IMR-90 (cell line): Measurements from ENCODE around the gene SHOX. TPM values are rescaled to one million over a fixed set of nuclear protein-coding genes. Genes with fewer than 3 reads are reported as not detected.
"Not testable (repeated sequence)": the region's sequence is repeated elsewhere in the genome, so short reads cannot be mapped to it uniquely, and the experiment has no call there.

Source experiments
- ATAC-seq: fragments of 200-7000 bp; cut with Tn5 transposase; 2 replicates; pipeline ENCODE4 v1.9.1; 2020; ENCODE audit warnings: low read depth, mild to moderate bottlenecking, moderate library complexity
- BruUV-seq: library from RNA; stranded (reverse); fragments of 400-500 nt; replicated peaks from 2 replicates; lab custom pipeline; 2021; lab: Mats Ljungman, UMichigan
- CTCF ChIA-PET: fragments of 300-600 bp; formaldehyde crosslinking; extraction: SDS; loops from one replicate; lab custom pipeline; 2021; ENCODE audit warnings: antibody characterized with exemption; lab: Yijun Ruan, JAX
- POLR2A ChIA-PET: fragments of 300-600 bp; sonication (Branson Sonifier 250); formaldehyde crosslinking; loops from one replicate; lab custom pipeline; 2022; ENCODE audit warnings: antibody characterized with exemption; ENCODE audit not compliant: unreplicated experiment; lab: Charles Lee
- DNase-seq: peaks from one replicate; pipeline ENCODE4 v3.0.0; 2013
- H2AFZ ChIP-seq: replicated peaks from 2 replicates; pipeline ENCODE3; 2013; ENCODE audit warnings: low read length, mild to moderate bottlenecking; ENCODE audit not compliant: poor library complexity
- H2AK5ac ChIP-seq: 2 replicates; pipeline ENCODE4 v1.6.1; 2013; ENCODE audit warnings: low read depth, low read length, inconsistent platforms
- H2AK9ac ChIP-seq: replicated peaks from 2 replicates; pipeline ENCODE3; 2013; ENCODE audit warnings: mild to moderate bottlenecking, low read depth, low read length, moderate library complexity; ENCODE audit not compliant: poor library complexity
- H2BK120ac ChIP-seq: 2 replicates; pipeline ENCODE4 v1.6.1; 2013; ENCODE audit warnings: low read depth, low read length, inconsistent platforms
- H2BK15ac ChIP-seq: 3 replicates; pipeline ENCODE4 v1.6.1; 2013; ENCODE audit warnings: low read depth, low read length, inconsistent platforms
- H2BK20ac ChIP-seq: 2 replicates; pipeline ENCODE4 v1.6.1; 2013; ENCODE audit warnings: low read depth, mild to moderate bottlenecking, inconsistent platforms, low read length, moderate library complexity
- H2BK5ac ChIP-seq: 2 replicates; pipeline ENCODE4 v1.6.1; 2013; ENCODE audit warnings: mild to moderate bottlenecking, low read depth, low read length, inconsistent platforms; ENCODE audit not compliant: poor library complexity, severe bottlenecking
- H3K14ac ChIP-seq: replicated peaks from 2 replicates; pipeline ENCODE4 v1.6.1; 2013; ENCODE audit warnings: low read depth, low read length, inconsistent platforms
- H3K18ac ChIP-seq: 2 replicates; pipeline ENCODE4 v1.6.1; 2013; ENCODE audit warnings: low read depth, low read length, control low read depth
- H3K23ac ChIP-seq: 2 replicates; pipeline ENCODE4 v1.6.1; 2013; ENCODE audit warnings: low read depth, low read length, inconsistent platforms
- H3K27ac ChIP-seq: 2 replicates; pipeline ENCODE4 v1.5.1; 2013; ENCODE audit warnings: mild to moderate bottlenecking, control low read depth, low read length; ENCODE audit not compliant: insufficient read depth
- H3K27me3 ChIP-seq: 2 replicates; pipeline ENCODE4 v1.6.1; 2013; ENCODE audit warnings: low read length; ENCODE audit not compliant: control insufficient read depth, insufficient read depth
- H3K36me3 ChIP-seq: 2 replicates; pipeline ENCODE4 v1.6.1; 2013; ENCODE audit warnings: low read length, mixed read lengths; ENCODE audit not compliant: control insufficient read depth, insufficient read depth
- H3K4ac ChIP-seq: 2 replicates; pipeline ENCODE4 v1.6.1; 2013; ENCODE audit warnings: low read depth, low read length, inconsistent platforms
- H3K4me1 ChIP-seq: 2 replicates; pipeline ENCODE4 v1.6.1; 2013; ENCODE audit warnings: low read length, mixed read lengths; ENCODE audit not compliant: control insufficient read depth, insufficient read depth
- H3K4me2 ChIP-seq: 2 replicates; pipeline ENCODE4 v1.6.1; 2013; ENCODE audit warnings: low read depth, mild to moderate bottlenecking, control low read depth, low read length, moderate library complexity
- H3K4me3 ChIP-seq: 2 replicates; pipeline ENCODE4 v1.5.1; 2013; ENCODE audit warnings: low read depth, mild to moderate bottlenecking, control low read depth, low read length, moderate library complexity; ENCODE audit not compliant: insufficient read depth
- H3K56ac ChIP-seq: 2 replicates; pipeline ENCODE4 v1.6.1; 2013; ENCODE audit warnings: low read length, inconsistent platforms; ENCODE audit not compliant: insufficient read depth; ENCODE audit errors: extremely low read depth
- H3K79me1 ChIP-seq, 2 experiments: 2 replicates each; pipeline ENCODE4 v1.6.1; 2013; ENCODE audit warnings: low read length in 2 of 2, inconsistent platforms in 1 of 2, low read depth in 1 of 2
- H3K9ac ChIP-seq: 2 replicates; pipeline ENCODE4 v1.6.1; 2013; ENCODE audit warnings: low read depth, low read length, control low read depth
- H3K9me1 ChIP-seq: 2 replicates; pipeline ENCODE4 v1.6.1; 2013; ENCODE audit warnings: low read length, inconsistent platforms; ENCODE audit not compliant: insufficient read depth
- H3K9me3 ChIP-seq: 2 replicates; pipeline ENCODE4 v1.6.1; 2013; ENCODE audit warnings: low read length; ENCODE audit not compliant: control insufficient read depth, insufficient read depth
- H4K20me1 ChIP-seq: 2 replicates; pipeline ENCODE4 v1.6.1; 2013; ENCODE audit warnings: low read length, inconsistent platforms; ENCODE audit not compliant: insufficient read depth
- H4K5ac ChIP-seq: 2 replicates; pipeline ENCODE4 v1.6.1; 2013; ENCODE audit warnings: mild to moderate bottlenecking, low read depth, low read length, control low read depth
- H4K8ac ChIP-seq, 2 experiments: 2 replicates each; pipeline ENCODE4 v1.6.1; 2013; ENCODE audit warnings: low read depth in 2 of 2, low read length in 2 of 2, control low read depth in 1 of 2, inconsistent platforms in 1 of 2
- H4K91ac ChIP-seq: 2 replicates; pipeline ENCODE4 v1.6.1; 2013; ENCODE audit warnings: low read depth, low read length, inconsistent platforms; ENCODE audit not compliant: insufficient read depth
- WGBS, 2 experiments: methylation state at CpG; one replicate each; pipeline versions ENCODE4 v1.1.5 to v1.1.7; 2013; ENCODE audit warnings: missing lambda C conversion rate in 2 of 2; ENCODE audit not compliant: insufficient read length in 1 of 2; ENCODE audit errors: extremely low coverage in 2 of 2; 5-methylcytosine and 5-hydroxymethylcytosine counted together
- dilution Hi-C: fragments of 300-500 bp; cut with HindIII; formaldehyde crosslinking; loops from one replicate; pipeline ENCODE4 v1.14.3; 2018; ENCODE audit warnings: low sequenced_read_pairs; ENCODE audit not compliant: unreplicated experiment
- in situ Hi-C: fragments of 300-500 bp; cut with MboI; formaldehyde crosslinking; loops from 3 replicates; pipeline ENCODE4 v1.14.3; 2019; ENCODE audit warnings: low sequenced_read_pairs, inconsistent platforms, mixed read lengths
- intact Hi-C: fragments of 100-400 bp; cut with micrococcal nuclease; formaldehyde crosslinking; loops from 2 replicates; pipeline ENCODE4 v1.10.0; 2022
- polyA plus RNA-seq, 3 experiments: library from polyadenylated mRNA; depleted of rRNA; stranded (reverse); fragments of >200 nt; gene quantifications; 2 replicates each; pipeline ENCODE4 v1.2.3, GENCODE V29; 2012; ENCODE audit warnings: low replicate concordance in 1 of 3
- total RNA-seq: library from RNA; depleted of rRNA; stranded (reverse); fragments of >200 nt; gene quantifications from 2 replicates; pipeline ENCODE4 v1.2.3, GENCODE V29; 2012

SHOX gene
- total and polyA plus RNA-seq, 2 of the 4 experiments (the other 2 are of a cell fraction): not detected

- H3K27ac ChIP-seq, H3K18ac ChIP-seq, H2BK20ac ChIP-seq, H3K4me1 ChIP-seq, H3K27me3 ChIP-seq, H2BK15ac ChIP-seq, H3K14ac ChIP-seq, H4K8ac ChIP-seq, dilution Hi-C loops, H3K4me2 ChIP-seq, H3K23ac ChIP-seq, H2BK5ac ChIP-seq, H4K5ac ChIP-seq, H3K9me1 ChIP-seq, H3K56ac ChIP-seq, H3K36me3 ChIP-seq, BruUV-seq, in situ Hi-C loops, H4K91ac ChIP-seq, H3K4me3 ChIP-seq, H2AK5ac ChIP-seq, H3K9me3 ChIP-seq, POLR2A ChIA-PET, H3K79me1 ChIP-seq, H2AK9ac ChIP-seq, H2BK120ac ChIP-seq, intact Hi-C loops, H3K4ac ChIP-seq, H4K20me1 ChIP-seq, ATAC-seq, H3K9ac ChIP-seq, H2AFZ ChIP-seq, CTCF ChIA-PET, DNase-seq: not testable (repeated sequence)
- no CpG with 5 or more reads among the region's 2 CpGs for WGBS, 2 experiments
Observed at GRCh38 chrX:626047-626446, 4.5 kb upstream of the SHOX start.
